ENCODE measurements around the gene ANXA9. TPM values are rescaled to one million over a fixed set of nuclear protein-coding genes. Genes with fewer than 3 reads are reported as not detected.

ANXA9 gene
- polyA plus RNA-seq, 1 donor (not counting 4 experiments of a cell fraction or from before 2014, with no cell fraction given), result 0.76 TPM

GRCh38 chr1:150961756-150962155 is 20.3 kb upstream of the ANXA9 start:
- H4K20me1 ChIP-seq (ENCODE audit: control insufficient read depth, extremely low read depth, insufficient read depth, low read length), result no peaks in the 10 kb centered on the region
- dilution Hi-C loops (cut with MboI; ENCODE audit: extremely low pct_ligation_motif_present, low sequenced_read_pairs), result no loop called here
- H3K4me2 ChIP-seq (ENCODE audit: control insufficient read depth, extremely low read depth, insufficient read depth, low read depth, low read length), result no peak overlapping the region
- H3K27me3 ChIP-seq (ENCODE audit: control insufficient read depth, extremely low read depth, insufficient read depth, low read length), result no peaks in the 10 kb centered on the region
- H3K27ac ChIP-seq (ENCODE audit: control insufficient read depth, insufficient read depth, low read length), result no peak overlapping the region
- no peaks in the 10 kb centered on the region for H3K9me1 ChIP-seq (ENCODE audit: control insufficient read depth, extremely low read depth, insufficient read depth, low read length)
- DNase-seq (ENCODE audit: low read depth, low spot score), result no peak
- H2AFZ ChIP-seq (ENCODE audit: control insufficient read depth, low read length), result no peak overlapping the region
- peaks cover 34 to 39% of the 10 kb centered on the region in 2 experiments for H3K36me3 ChIP-seq (ENCODE audit: control insufficient read depth in 2 of 2, extremely low read depth in 1 of 2, insufficient read depth in 2 of 2, low read length in 2 of 2)
- no peaks in the 10 kb centered on the region for H3K9me3 ChIP-seq (ENCODE audit: control insufficient read depth, low read depth, low read length)
- H3K4me3 ChIP-seq (ENCODE audit: control insufficient read depth in 2 of 3, extremely low read depth in 1 of 3, insufficient read depth in 2 of 3, low read depth in 1 of 3, low read length in 3 of 3), result no peak overlapping the region
- FAIRE-seq, result no peak
- H3K79me2 ChIP-seq (ENCODE audit: control insufficient read depth, insufficient read depth, low read length), result no peaks in the 10 kb centered on the region
- no peaks in the 10 kb centered on the region for H3K4me1 ChIP-seq (ENCODE audit: control insufficient read depth, extremely low read depth, insufficient read depth, low read length)
- no peak overlapping the region for H3K9ac ChIP-seq (ENCODE audit: control insufficient read depth, extremely low read depth, insufficient read depth, low read length)
- TF ChIP-seq CTCF (optimal IDR thresholded peaks at IDR 0.05 in 1 of 3, IDR thresholded peaks at IDR 0.05 in 1 of 3, conservative IDR thresholded peaks at IDR 0.05 in 1 of 3; ENCODE audit: extremely low read depth in 1 of 3, insufficient read depth in 2 of 3, low read length in 3 of 3), result no peak
- TF ChIP-seq EZH2 (IDR thresholded peaks at IDR 0.05; ENCODE audit: low read length), result no peak

- H3K9me3 ChIP-seq (ENCODE audit: control insufficient read depth, low read depth, low read length), result no peaks in the 10 kb centered on the region
- no peak overlapping the region for H2AFZ ChIP-seq (ENCODE audit: control insufficient read depth, low read length)
- no peaks in the 10 kb centered on the region for H4K20me1 ChIP-seq (ENCODE audit: control insufficient read depth, extremely low read depth, insufficient read depth, low read length)
- H3K4me3 ChIP-seq (ENCODE audit: control insufficient read depth in 2 of 3, extremely low read depth in 1 of 3, insufficient read depth in 2 of 3, low read depth in 1 of 3, low read length in 3 of 3), result no peak overlapping the region
- DNase-seq (ENCODE audit: low read depth, low spot score), result no peak
- no peak overlapping the region for H3K9ac ChIP-seq (ENCODE audit: control insufficient read depth, extremely low read depth, insufficient read depth, low read length)
- peaks cover 43 to 57% of the 10 kb centered on the region in 2 experiments for H3K36me3 ChIP-seq (ENCODE audit: control insufficient read depth in 2 of 2, extremely low read depth in 1 of 2, insufficient read depth in 2 of 2, low read length in 2 of 2)
- FAIRE-seq, result no peak
- no peak overlapping the region for H3K27ac ChIP-seq (ENCODE audit: control insufficient read depth, insufficient read depth, low read length)
- H3K27me3 ChIP-seq (ENCODE audit: control insufficient read depth, extremely low read depth, insufficient read depth, low read length), result no peaks in the 10 kb centered on the region
- H3K4me1 ChIP-seq (ENCODE audit: control insufficient read depth, extremely low read depth, insufficient read depth, low read length), result no peaks in the 10 kb centered on the region
- H3K79me2 ChIP-seq (ENCODE audit: control insufficient read depth, insufficient read depth, low read length), result peaks cover 4% of the 10 kb centered on the region
- TF ChIP-seq CTCF (optimal IDR thresholded peaks at IDR 0.05 in 1 of 3, IDR thresholded peaks at IDR 0.05 in 1 of 3, conservative IDR thresholded peaks at IDR 0.05 in 1 of 3; ENCODE audit: extremely low read depth in 1 of 3, insufficient read depth in 2 of 3, low read length in 3 of 3) (no peak), EZH2 (IDR thresholded peaks at IDR 0.05; ENCODE audit: low read length) (no peak)
- no peak overlapping the region for H3K4me2 ChIP-seq (ENCODE audit: control insufficient read depth, extremely low read depth, insufficient read depth, low read depth, low read length)
- dilution Hi-C loops (cut with MboI; ENCODE audit: extremely low pct_ligation_motif_present, low sequenced_read_pairs), result no loop called here
- no peaks in the 10 kb centered on the region for H3K9me1 ChIP-seq (ENCODE audit: control insufficient read depth, extremely low read depth, insufficient read depth, low read length)
Observed at GRCh38 chr1:150963321-150964163, 18.6 kb upstream of the ANXA9 start.

Measured in keratinocyte (primary cell).